Measurements from ENCODE around the gene ZNF212. TPM values are rescaled to one million over a fixed set of nuclear protein-coding genes. Genes with fewer than 3 reads are reported as not detected.
A peak's percentile ranks its signal among the peaks of the same experiment; 100 is the strongest.

ZNF212 gene
- total and polyA plus RNA-seq, 4 experiments from 2014 or later: 4.5 to 24.0 (median 15.4) TPM

DNA sequence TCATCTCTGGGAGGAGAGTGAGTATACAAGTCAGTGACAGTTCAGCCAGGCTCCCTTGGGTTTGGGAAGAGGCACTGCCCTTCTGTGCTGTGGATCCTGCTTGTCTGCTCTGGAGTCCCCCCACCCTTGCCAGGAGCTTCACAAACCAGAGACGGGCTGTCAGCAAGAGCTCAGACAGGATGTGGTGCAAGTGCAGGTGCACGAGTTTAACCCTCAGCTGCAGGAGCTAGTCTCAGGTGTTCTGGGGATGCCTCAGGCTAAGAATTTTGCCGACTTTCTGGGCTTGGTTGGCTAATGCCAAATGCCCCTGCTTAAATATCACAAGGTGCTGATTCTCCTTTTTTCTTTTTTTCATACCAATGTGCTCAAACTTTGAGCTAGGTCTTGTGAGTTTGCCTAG is 44.9 kb downstream of the ZNF212 start:
- no peaks in the 10 kb centered on the region for H3K27me3 Mint-ChIP-seq
- Histone ChIP-seq H3K4me3 (ENCODE audit: low read length in 2 of 2) (peak overlapping the region in 1 of 2 donors; percentile 72), H3K36me3 (ENCODE audit: insufficient read depth, low read length) (peaks cover 3% of the 10 kb centered on the region), H3K4me1 (ENCODE audit: insufficient read depth, low read length) (peaks cover 38% of the 10 kb centered on the region), H3K27me3 (ENCODE audit: insufficient read depth, low read length) (no peaks in the 10 kb centered on the region), H3K9me3 (ENCODE audit: control insufficient read depth in 1 of 2, low read length in 2 of 2) (no peaks in the 10 kb centered on the region), H3K27ac (ENCODE audit: low read depth, low read length) (peak overlapping the region; percentile 57)
- H3K36me3 Mint-ChIP-seq: peaks cover 7 to 15% of the 10 kb centered on the region in 2 donors
- peak; percentile 67 to 78 (median 75) for DNase-seq
- H3K27ac Mint-ChIP-seq: peak overlapping the region; percentile 87 to 93 (median 91)
- POLR2A ChIA-PET (ENCODE audit: partially characterized antibody): interaction anchor here (0.6 to 3.6 kb wide), 10 partner anchors 9 to 176 kb away, joined by 3 to 102 read pairs (median 6); partner anchors contain the start of genes ZNF282, ZNF398, ZNF425 and ZNF777
- H3K9me3 Mint-ChIP-seq: no peaks in the 10 kb centered on the region
- CTCF ChIA-PET (ENCODE audit: partially characterized antibody): interaction anchor here (0.7 to 3.8 kb wide), 22 partner anchors 8 to 341 kb away, joined by 3 to 63 read pairs (median 4); partner anchors contain the start of genes ZNF212, ZNF282, ZNF398 and ZNF777
- intact Hi-C loops (cut with micrococcal nuclease): loop anchor here (2.0 kb wide), 1 partner anchor 76 kb away; no protein-coding TSS in a partner anchor
- H3K4me3 Mint-ChIP-seq: peak overlapping the region; percentile 75 to 90 (median 86)
- peaks cover 26 to 53% (median 40%) of the 10 kb centered on the region in 4 donors for H3K4me1 Mint-ChIP-seq

DNA sequence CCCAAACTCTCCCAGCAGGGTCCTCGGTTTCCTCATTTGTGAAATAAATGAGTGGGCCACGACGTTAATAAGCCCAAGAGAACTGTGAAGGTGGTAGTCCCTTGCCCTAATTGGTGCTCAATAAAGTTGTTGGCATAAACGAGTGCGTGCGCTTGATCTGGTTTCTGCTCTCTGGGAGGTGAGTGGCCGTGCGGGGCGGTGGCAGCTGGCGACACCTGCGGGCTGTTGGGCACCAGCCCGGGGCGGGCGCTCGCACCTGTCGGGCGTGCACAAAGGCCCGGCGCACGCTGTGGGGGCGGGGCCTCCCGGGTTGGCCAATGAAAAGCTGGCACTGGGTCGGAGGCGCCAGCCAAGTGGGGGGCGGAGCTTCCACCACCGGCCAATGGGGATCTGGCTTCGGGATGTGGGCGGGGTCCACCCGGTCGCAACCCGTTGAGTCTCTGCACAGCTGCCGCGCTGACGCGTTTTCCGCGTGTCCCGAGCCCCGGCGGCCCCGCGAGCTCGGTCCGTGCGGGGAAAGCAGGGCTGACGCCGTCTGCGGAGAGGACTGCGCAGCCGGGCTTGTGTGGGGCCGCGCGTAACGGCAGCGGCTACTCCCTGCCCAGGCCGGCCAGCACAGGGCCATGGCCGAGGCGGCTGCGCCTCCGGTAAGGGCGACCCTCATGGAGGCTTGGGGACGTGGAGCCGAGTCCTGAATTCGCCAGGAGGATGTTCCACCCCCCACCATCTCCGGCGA is 45.6 kb downstream of the ZNF212 start:
- peak; percentile 96 to 98 (median 98) for DNase-seq
- Mint-ChIP-seq H3K4me3 (peak overlapping the region; percentile 80 to 96 (median 90)), H3K9me3 (no peaks in the 10 kb centered on the region), H3K27me3 (no peaks in the 10 kb centered on the region), H3K4me1 (peaks cover 26 to 53% (median 40%) of the 10 kb centered on the region in 4 donors), H3K27ac (peak overlapping the region; percentile 87 to 93 (median 91)), H3K36me3 (peaks cover 4 to 13% of the 10 kb centered on the region in 2 donors)
- no peaks in the 10 kb centered on the region for H3K9me3 ChIP-seq (ENCODE audit: control insufficient read depth in 1 of 2, low read length in 2 of 2)
- peak overlapping the region; percentile 49 to 72 for H3K4me3 ChIP-seq (ENCODE audit: low read length in 2 of 2)
- H3K36me3 ChIP-seq (ENCODE audit: insufficient read depth, low read length): peaks cover 3% of the 10 kb centered on the region
- no peaks in the 10 kb centered on the region for H3K27me3 ChIP-seq (ENCODE audit: insufficient read depth, low read length)
- peaks cover 38% of the 10 kb centered on the region for H3K4me1 ChIP-seq (ENCODE audit: insufficient read depth, low read length)
- CTCF ChIA-PET (ENCODE audit: partially characterized antibody): interaction anchor here (0.6 to 3.8 kb wide), 25 partner anchors 9 to 340 kb away, joined by 3 to 63 read pairs (median 4); partner anchors contain the start of genes ZNF212, ZNF282, ZNF398 and ZNF777
- POLR2A ChIA-PET (ENCODE audit: partially characterized antibody): interaction anchor here (0.6 to 3.6 kb wide), 14 partner anchors 9 to 1724 kb away, joined by 3 to 102 read pairs (median 5); partner anchors contain the start of genes ZNF282, ZNF398, ZNF777 and ZNF783
- intact Hi-C loops (cut with micrococcal nuclease): loop anchor here (1.0 to 2.0 kb wide), 5 partner anchors 23 to 212 kb away; partner anchors contain the start of genes ZNF212, ZNF746 and ZNF783
- H3K27ac ChIP-seq (ENCODE audit: low read depth, low read length): peak overlapping the region; percentile 57

DNA sequence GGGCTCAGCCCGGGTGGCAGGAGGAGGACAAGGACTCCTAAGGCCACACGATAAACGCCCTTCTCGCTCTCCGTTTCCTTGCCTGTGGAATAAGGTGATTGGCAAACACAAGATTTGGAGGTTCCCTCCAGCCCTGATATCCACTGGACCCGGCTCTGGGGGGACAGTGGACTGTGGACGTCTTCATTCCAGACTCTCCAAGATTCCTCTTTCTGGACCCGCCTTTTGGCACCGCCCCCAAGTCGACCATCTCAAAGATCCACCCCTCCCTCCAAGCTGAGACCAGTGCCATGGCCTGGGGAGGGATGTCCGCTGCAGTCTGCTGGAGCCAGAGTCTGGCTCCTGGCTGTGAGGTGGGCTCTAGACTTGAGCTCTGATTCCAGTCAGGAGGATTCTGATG is 46.2 kb downstream of the ZNF212 start:
- H3K4me1 Mint-ChIP-seq: peaks cover 27 to 53% (median 40%) of the 10 kb centered on the region in 4 donors
- peak overlapping the region; percentile 49 to 72 for H3K4me3 ChIP-seq (ENCODE audit: low read length in 2 of 2)
- peaks cover 4 to 11% of the 10 kb centered on the region in 2 donors for H3K36me3 Mint-ChIP-seq
- intact Hi-C loops (cut with micrococcal nuclease): loop anchor here (1.0 to 2.0 kb wide), 5 partner anchors 23 to 212 kb away; partner anchors contain the start of genes ZNF212, ZNF746 and ZNF783
- H3K4me3 Mint-ChIP-seq: peak overlapping the region; percentile 80 to 96 (median 90)
- peaks cover 38% of the 10 kb centered on the region for H3K4me1 ChIP-seq (ENCODE audit: insufficient read depth, low read length)
- peak overlapping the region; percentile 51 to 91 (median 87) for H3K27ac Mint-ChIP-seq
- H3K9me3 Mint-ChIP-seq: no peaks in the 10 kb centered on the region
- ChIA-PET CTCF (ENCODE audit: partially characterized antibody) (interaction anchor here (0.6 to 3.8 kb wide), 17 partner anchors 9 to 339 kb away, joined by 3 to 63 read pairs (median 4); partner anchors contain the start of genes ZNF212, ZNF282, ZNF398 and ZNF777), POLR2A (ENCODE audit: partially characterized antibody) (interaction anchor here (0.6 to 3.6 kb wide), 12 partner anchors 17 to 1724 kb away, joined by 3 to 102 read pairs (median 6); partner anchors contain the start of genes ZNF282, ZNF398, ZNF777 and ZNF783)
- no peaks in the 10 kb centered on the region for H3K9me3 ChIP-seq (ENCODE audit: control insufficient read depth in 1 of 2, low read length in 2 of 2)
- peak overlapping the region; percentile 57 for H3K27ac ChIP-seq (ENCODE audit: low read depth, low read length)
- H3K36me3 ChIP-seq (ENCODE audit: insufficient read depth, low read length): peaks cover under 1% of the 10 kb centered on the region
- H3K27me3 ChIP-seq (ENCODE audit: insufficient read depth, low read length): no peaks in the 10 kb centered on the region
- DNase-seq: no peak
- no peaks in the 10 kb centered on the region for H3K27me3 Mint-ChIP-seq

DNA sequence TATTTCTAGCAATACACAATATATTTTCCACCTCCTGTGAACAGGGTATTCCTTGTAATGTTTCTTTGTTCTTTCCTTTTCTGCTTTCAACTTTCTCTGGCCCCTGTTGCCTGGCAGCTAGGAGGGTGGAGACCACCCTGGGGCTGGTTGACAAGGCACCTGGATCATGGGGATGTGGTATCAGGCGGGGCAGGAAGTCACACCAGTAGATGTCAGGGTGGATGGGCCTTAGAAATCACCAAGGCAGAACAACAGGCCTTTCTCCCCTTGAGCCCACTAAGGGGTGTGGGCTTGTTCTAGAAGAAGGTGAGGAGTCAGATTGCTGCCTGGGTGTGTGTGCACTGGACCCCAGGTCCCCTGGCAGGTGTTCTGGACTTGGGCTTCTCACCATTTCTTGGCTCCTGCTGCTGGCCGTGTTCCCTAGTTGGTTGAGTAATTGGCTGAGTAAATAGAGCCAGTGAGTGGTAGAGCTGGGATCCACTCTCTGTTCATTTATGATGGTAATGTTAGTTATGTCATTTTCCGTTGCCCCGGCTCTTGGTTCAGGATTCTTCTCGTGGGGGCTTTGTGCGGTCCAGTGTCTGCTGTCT is 47.5 kb downstream of the ZNF212 start:
- intact Hi-C loops (cut with micrococcal nuclease): no loop called here

DNA sequence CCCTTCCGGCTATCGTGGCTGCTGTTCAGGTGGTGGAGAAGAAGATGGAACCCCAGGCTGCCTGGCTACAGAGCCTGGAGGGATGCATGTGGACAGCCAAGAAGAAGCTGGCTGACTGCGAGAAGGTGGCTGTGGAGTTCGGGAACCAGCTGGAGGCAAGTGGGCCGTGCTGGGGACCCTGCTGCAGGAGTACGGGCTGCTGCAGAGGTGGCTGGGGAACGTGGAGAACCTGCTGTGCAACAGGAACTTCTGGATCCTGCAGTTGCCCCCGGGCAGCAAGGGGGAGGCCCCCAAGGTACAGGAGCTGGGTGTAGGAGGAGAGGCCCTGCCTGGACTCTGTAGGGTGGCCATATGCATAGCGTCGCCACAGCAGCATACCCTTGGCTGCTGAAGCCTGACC is 48.2 kb downstream of the ZNF212 start:
- no peak overlapping the region for H3K4me3 ChIP-seq (ENCODE audit: low read length in 2 of 2)
- DNase-seq: no peak
- no peaks in the 10 kb centered on the region for H3K27me3 ChIP-seq (ENCODE audit: insufficient read depth, low read length)
- Mint-ChIP-seq H3K36me3 (peaks cover 0 to 4% of the 10 kb centered on the region in 2 donors), H3K27me3 (no peaks in the 10 kb centered on the region), H3K27ac (peak overlapping the region in 2 of 7 donors; percentile 43 to 51), H3K4me3 (no peak overlapping the region), H3K9me3 (no peaks in the 10 kb centered on the region), H3K4me1 (peaks cover 29 to 49% (median 39%) of the 10 kb centered on the region in 4 donors)
- no peaks in the 10 kb centered on the region for H3K36me3 ChIP-seq (ENCODE audit: insufficient read depth, low read length)
- ChIA-PET POLR2A (ENCODE audit: partially characterized antibody) (no interaction called here), CTCF (ENCODE audit: partially characterized antibody) (no interaction called here)
- H3K4me1 ChIP-seq (ENCODE audit: insufficient read depth, low read length): peaks cover 38% of the 10 kb centered on the region
- intact Hi-C loops (cut with micrococcal nuclease): no loop called here
- no peak overlapping the region for H3K27ac ChIP-seq (ENCODE audit: low read depth, low read length)
- no peaks in the 10 kb centered on the region for H3K9me3 ChIP-seq (ENCODE audit: control insufficient read depth in 1 of 2, low read length in 2 of 2)

More for the DNA sequence above, 47.5 kb downstream of the ZNF212 start:
- POLR2A ChIA-PET (ENCODE audit: partially characterized antibody): interaction anchor here (3.6 kb wide), 1 partner anchor 24 kb away, joined by 102 read pairs; the partner anchor contains the start of gene ZNF783
- Mint-ChIP-seq H3K4me1 (peaks cover 28 to 53% (median 40%) of the 10 kb centered on the region in 4 donors), H3K4me3 (peak overlapping the region; percentile 3 to 96 (median 90)), H3K9me3 (no peaks in the 10 kb centered on the region), H3K27me3 (no peaks in the 10 kb centered on the region), H3K36me3 (peaks cover 4 to 8% of the 10 kb centered on the region in 2 donors), H3K27ac (peak overlapping the region in 5 of 7 donors; percentile 43 to 72 (median 51))
- Histone ChIP-seq H3K4me1 (ENCODE audit: insufficient read depth, low read length) (peaks cover 38% of the 10 kb centered on the region), H3K27me3 (ENCODE audit: insufficient read depth, low read length) (no peaks in the 10 kb centered on the region), H3K36me3 (ENCODE audit: insufficient read depth, low read length) (no peaks in the 10 kb centered on the region), H3K27ac (ENCODE audit: low read depth, low read length) (no peak overlapping the region), H3K9me3 (ENCODE audit: control insufficient read depth in 1 of 2, low read length in 2 of 2) (no peaks in the 10 kb centered on the region), H3K4me3 (ENCODE audit: low read length in 2 of 2) (no peak overlapping the region)
- CTCF ChIA-PET (ENCODE audit: partially characterized antibody): no interaction called here
- DNase-seq: no peak

DNA sequence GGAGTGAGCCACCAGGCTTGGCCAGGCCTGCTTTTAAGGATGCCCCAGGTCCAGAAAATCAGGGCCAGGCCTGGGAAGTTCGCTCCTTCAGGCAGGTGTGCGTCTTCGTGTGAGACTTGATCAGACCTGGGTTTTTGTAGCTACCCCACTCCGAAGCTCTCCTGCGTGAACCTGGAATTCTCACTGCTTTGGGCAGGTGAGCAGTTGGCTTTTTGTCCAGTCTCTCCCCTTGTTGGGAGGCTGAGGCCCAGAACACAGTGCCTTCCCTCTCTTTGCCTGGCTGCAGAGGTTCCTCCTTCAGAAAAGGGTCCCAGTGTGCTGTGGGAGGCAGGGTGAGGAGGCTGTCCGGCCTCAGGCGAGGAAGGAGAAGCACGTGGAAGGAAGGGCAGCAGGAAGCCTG is 49.8 kb downstream of the ZNF212 start:
- no peaks in the 10 kb centered on the region for H3K9me3 Mint-ChIP-seq
- Histone ChIP-seq H3K4me1 (ENCODE audit: insufficient read depth, low read length) (peaks cover 30% of the 10 kb centered on the region), H3K4me3 (ENCODE audit: low read length in 2 of 2) (no peak overlapping the region), H3K27ac (ENCODE audit: low read depth, low read length) (no peak overlapping the region), H3K27me3 (ENCODE audit: insufficient read depth, low read length) (no peaks in the 10 kb centered on the region), H3K9me3 (ENCODE audit: control insufficient read depth in 1 of 2, low read length in 2 of 2) (no peaks in the 10 kb centered on the region), H3K36me3 (ENCODE audit: insufficient read depth, low read length) (no peaks in the 10 kb centered on the region)
- H3K4me3 Mint-ChIP-seq: no peak overlapping the region
- peaks cover 24 to 41% (median 33%) of the 10 kb centered on the region in 4 donors for H3K4me1 Mint-ChIP-seq
- intact Hi-C loops (cut with micrococcal nuclease): no loop called here
- H3K27me3 Mint-ChIP-seq: no peaks in the 10 kb centered on the region
- H3K36me3 Mint-ChIP-seq: peaks cover 6 to 8% of the 10 kb centered on the region in 2 donors
- DNase-seq: no peak
- ChIA-PET CTCF (ENCODE audit: partially characterized antibody) (no interaction called here), POLR2A (ENCODE audit: partially characterized antibody) (no interaction called here)
- no peak overlapping the region for H3K27ac Mint-ChIP-seq

All from CD4-positive, alpha-beta memory T cell (primary cell).